Activated naive CD4-positive, alpha-beta T cell (primary cell): Measurements from ENCODE around the gene HSBP1L1.
"Not testable (repeated sequence)": the region's sequence is repeated elsewhere in the genome, so short reads cannot be mapped to it uniquely, and the experiment has no call there.

ENCODE experiments used
- DNase-seq, 4 experiments: peaks; one replicate each; lab custom pipeline; 2025; lab: John Stamatoyannopoulos, UW

HSBP1L1 gene

DNA sequence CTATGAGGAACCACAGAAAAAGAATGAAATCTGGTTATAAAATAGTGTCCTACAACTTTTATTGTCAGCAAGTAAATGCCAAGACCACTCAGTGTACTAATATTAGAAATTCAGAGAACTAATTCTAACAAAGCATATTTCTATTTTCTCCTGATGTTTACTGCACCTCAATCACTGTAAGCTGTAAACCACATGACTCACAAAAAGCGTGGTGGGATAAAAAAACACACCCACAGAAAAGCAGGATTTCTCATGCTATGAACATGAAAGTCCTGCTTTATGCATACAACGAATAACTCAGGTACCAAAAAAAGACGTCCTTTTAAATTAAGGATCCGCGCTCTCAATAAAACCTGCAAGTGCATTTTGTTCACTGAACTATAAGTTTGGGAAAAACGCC, 23.1 kb downstream of the HSBP1L1 start:
- DNase-seq = no peak

- peak in 3 of 4 experiments; percentile 43 to 53 (median 51) for DNase-seq
Observed at GRCh38 chr18:79988071-79988450, 23.6 kb downstream of the HSBP1L1 start.

DNA sequence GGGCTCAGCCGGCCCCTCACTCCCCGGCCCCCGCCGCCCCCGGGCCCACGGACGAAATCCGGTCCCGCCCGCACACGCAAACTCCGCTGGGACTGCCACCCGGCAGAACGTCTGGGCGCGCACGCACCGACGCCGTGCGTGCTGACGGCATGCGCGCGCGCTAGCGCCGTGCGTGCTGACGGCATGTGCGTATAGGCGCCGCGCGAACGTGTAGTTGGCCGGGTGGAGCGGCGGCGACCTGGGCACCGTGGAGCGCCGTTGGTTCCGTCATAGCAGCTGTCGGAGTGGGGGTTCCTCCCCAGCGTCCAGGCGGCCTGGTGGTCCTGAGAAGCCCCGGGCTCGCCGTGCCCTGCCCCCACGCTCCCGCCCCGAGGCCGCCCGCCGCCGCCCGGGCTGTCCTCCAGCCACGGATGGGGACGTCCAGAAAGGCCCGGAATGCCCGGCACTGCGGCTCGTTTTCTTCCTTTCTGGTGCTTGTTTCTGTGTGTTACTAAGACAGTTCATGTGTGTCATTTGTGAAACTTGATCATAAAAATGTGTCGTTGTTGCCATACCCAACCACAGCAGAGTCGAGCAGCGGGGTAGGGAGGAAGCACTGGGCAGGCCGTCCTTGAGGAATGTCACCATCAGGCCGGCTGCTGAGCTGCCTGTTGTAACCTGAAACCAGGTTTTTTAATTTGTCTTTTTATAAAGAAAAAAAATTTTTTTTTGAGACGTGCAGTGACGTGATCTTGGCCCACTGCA, 24.2 kb downstream of the HSBP1L1 start, which contains the start of gene TXNL4A:
TXNL4A (minus strand) TSS at position 113 of the 744 bp plus-strand sequence. CDS start 171 bp downstream, outside the sequence.
- DNase-seq = peak; percentile 50 to 83 (median 68)

DNA sequence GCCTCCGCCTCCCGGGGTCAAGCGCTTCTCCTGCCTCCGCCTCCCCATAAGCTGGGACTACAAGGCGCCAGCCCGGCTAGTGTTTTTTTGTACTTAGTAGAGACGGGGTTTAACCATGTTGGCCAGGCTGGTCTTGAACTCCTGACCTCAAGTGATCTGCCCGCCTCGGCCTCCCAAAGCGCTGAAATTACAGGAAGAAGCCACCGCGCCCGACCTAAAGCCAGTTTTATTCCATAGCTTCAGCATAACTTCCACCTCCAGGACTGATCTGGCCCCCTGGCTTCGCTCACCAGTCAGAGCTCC, 24.7 kb downstream of the HSBP1L1 start:
- DNase-seq = no peak

- DNase-seq = no peak
Observed at GRCh38 chr18:79991494-79991893, 27.1 kb downstream of the HSBP1L1 start.

DNA sequence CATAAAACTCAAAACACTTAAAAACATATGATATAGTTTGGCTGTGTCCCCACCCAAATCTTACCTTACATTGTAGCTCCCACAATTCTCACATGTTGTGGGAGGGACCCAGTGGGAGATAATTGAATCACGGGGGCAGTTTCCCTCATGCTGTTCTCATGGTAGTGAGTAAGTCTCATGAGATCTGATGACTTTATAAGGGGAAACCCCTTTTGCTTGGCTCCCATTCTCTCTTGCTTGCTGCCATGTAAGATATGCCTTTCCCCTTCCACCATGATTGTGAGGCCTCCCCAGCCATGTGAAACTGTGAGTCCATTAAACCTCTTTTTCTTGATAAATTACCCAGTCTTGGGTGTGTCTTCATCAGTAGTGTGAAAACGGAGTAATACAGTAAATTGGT, 35.3 kb downstream of the HSBP1L1 start:
- DNase-seq = not testable (repeated sequence)

DNA sequence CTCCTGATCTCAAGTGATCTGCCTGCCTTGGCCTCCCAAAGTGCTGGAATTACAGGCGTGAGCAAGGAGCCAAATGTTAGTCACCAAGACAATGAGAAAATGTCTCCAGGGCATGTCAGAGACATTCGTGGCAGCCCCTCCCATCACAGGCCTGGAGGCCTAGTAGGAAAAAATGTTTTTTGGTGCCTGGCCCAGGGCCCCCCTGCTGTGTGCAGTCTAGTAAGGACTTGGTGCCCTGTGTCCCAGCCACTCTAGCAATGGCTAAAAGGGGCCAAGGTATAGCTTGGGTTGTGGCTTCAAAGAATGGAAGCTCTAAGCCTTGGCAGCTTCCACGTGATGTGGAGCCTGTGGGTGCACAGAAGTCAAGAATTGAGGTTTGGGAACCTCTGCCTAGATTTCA, 36.4 kb downstream of the HSBP1L1 start:
- DNase-seq = no peak

GRCh38 chr18:80002468-80002867, 38.0 kb downstream of the HSBP1L1 start:
- DNase-seq = no peak

GRCh38 chr18:80004600-80005342, 40.3 kb downstream of the HSBP1L1 start:
- no peak for DNase-seq

- no peak for DNase-seq
Observed at GRCh38 chr18:80006724-80007123, 42.3 kb downstream of the HSBP1L1 start.

GRCh38 chr18:80009661-80010550, 45.5 kb downstream of the HSBP1L1 start:
- DNase-seq = no peak

- DNase-seq = no peak
Observed at GRCh38 chr18:80010551-80010906, 46.1 kb downstream of the HSBP1L1 start.

GRCh38 chr18:80011496-80012137, 47.2 kb downstream of the HSBP1L1 start:
- not testable (repeated sequence) for DNase-seq

GRCh38 chr18:80012714-80013113, 48.3 kb downstream of the HSBP1L1 start:
- DNase-seq = no peak
